Thymus (tissue), 11 donors: ENCODE measurements around the gene NLGN1. TPM values are rescaled to one million over a fixed set of nuclear protein-coding genes. Genes with fewer than 3 reads are reported as not detected.

Experiments
- DNase-seq, 9 donors: peaks; one replicate each; pipeline ENCODE4 v3.0.0-alpha.2; 2013; ENCODE audit warnings: low spot score in 9 of 9, low read depth in 6 of 9, missing footprints in 1 of 9
- H3K27ac ChIP-seq, 2 donors: one replicate each; pipeline ENCODE4 v1.5.1; 2013; ENCODE audit warnings: control low read depth in 1 of 2, low read depth in 1 of 2, low read length in 1 of 2, mild to moderate bottlenecking in 1 of 2, moderate library complexity in 1 of 2
- H3K27me3 ChIP-seq, 2 donors: one replicate each; pipeline ENCODE4 v1.5.1; 2013; ENCODE audit warnings: low read length in 1 of 2; ENCODE audit not compliant: control insufficient read depth in 2 of 2, insufficient read depth in 1 of 2
- H3K36me3 ChIP-seq, 2 donors: one replicate each; pipeline ENCODE4 v1.5.1; 2013; ENCODE audit warnings: low read length in 1 of 2, mild to moderate bottlenecking in 1 of 2, moderate library complexity in 1 of 2; ENCODE audit not compliant: control insufficient read depth in 2 of 2, insufficient read depth in 2 of 2
- H3K4me1 ChIP-seq, 2 donors: one replicate each; pipeline ENCODE4 v1.5.1; 2013; ENCODE audit warnings: low read length in 2 of 2; ENCODE audit not compliant: control insufficient read depth in 2 of 2, insufficient read depth in 2 of 2
- H3K4me3 ChIP-seq, 2 donors: one replicate each; pipeline ENCODE4 v1.5.1; 2013; ENCODE audit warnings: low read length in 2 of 2, control low read depth in 1 of 2, mild to moderate bottlenecking in 1 of 2
- H3K9me3 ChIP-seq, 2 donors: one replicate each; pipeline ENCODE4 v1.5.1; 2013; ENCODE audit warnings: low read length in 1 of 2, mild to moderate bottlenecking in 1 of 2; ENCODE audit not compliant: control insufficient read depth in 2 of 2, insufficient read depth in 1 of 2
- WGBS: extraction: QIAGEN DNeasy Blood & Tissue Kit; methylation state at CpG from one replicate; pipeline ENCODE4 v1.1.7; 2013; 5-methylcytosine and 5-hydroxymethylcytosine counted together
- polyA plus RNA-seq: library from polyadenylated mRNA; stranded (reverse); fragments of 200-250 nt; gene quantifications from one replicate; pipeline ENCODE4 v1.2.3, GENCODE V29; 2013
- total RNA-seq: library from RNA; stranded (reverse); fragments of 120-200 nt; gene quantifications from one replicate; pipeline ENCODE4 v1.2.4, GENCODE V29; 2013
- donor health status: healthy.

NLGN1 gene
- total and polyA plus RNA-seq, 2 donors = 0.16 to 0.90 TPM

DNA sequence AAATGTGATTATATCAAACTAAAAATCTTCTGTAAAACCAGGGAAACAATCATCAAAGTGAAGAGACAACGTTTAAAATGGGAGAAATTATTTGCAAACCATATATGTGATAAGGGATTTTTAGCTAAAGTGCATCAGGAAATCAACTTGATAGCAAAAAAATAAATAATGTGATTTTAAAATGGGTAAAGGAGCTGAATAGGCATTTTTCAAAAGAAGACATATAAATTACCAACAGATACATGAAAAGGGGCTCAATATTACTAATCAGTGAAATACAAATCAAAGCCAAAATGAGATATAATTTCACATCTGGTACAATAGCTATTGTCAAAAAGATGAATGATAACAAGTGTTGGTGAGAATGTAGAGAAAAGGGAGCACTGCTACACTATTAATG lies 924.0 kb downstream of the NLGN1 start:
- Histone ChIP-seq H3K27me3 (no peaks in the 10 kb centered on the region), H3K9me3 (no peaks in the 10 kb centered on the region), H3K4me1 (no peaks in the 10 kb centered on the region), H3K4me3 (no peak overlapping the region), H3K27ac (no peak overlapping the region), H3K36me3 (no peaks in the 10 kb centered on the region)
- no peak for DNase-seq
- WGBS = 83% methylated on average over 1 of the region's 1 CpG

GRCh38 chr3:174322789-174323188 lies 925.2 kb downstream of the NLGN1 start:
- Histone ChIP-seq H3K27me3 (no peaks in the 10 kb centered on the region), H3K27ac (no peak overlapping the region), H3K36me3 (no peaks in the 10 kb centered on the region), H3K9me3 (no peaks in the 10 kb centered on the region), H3K4me1 (no peaks in the 10 kb centered on the region), H3K4me3 (no peak overlapping the region)
- WGBS = 97% methylated on average over 2 of the region's 2 CpGs
- DNase-seq = no peak

- H3K4me3 ChIP-seq = no peak overlapping the region
- H3K9me3 ChIP-seq = no peaks in the 10 kb centered on the region
- H3K27me3 ChIP-seq = no peaks in the 10 kb centered on the region
- no peaks in the 10 kb centered on the region for H3K36me3 ChIP-seq
- no peak for DNase-seq
- no peaks in the 10 kb centered on the region for H3K4me1 ChIP-seq
- WGBS = over 99% methylated on average over 3 of the region's 3 CpGs
- H3K27ac ChIP-seq = no peak overlapping the region
Observed at GRCh38 chr3:174325171-174325570, 927.6 kb downstream of the NLGN1 start.

GRCh38 chr3:174325834-174326700 lies 928.5 kb downstream of the NLGN1 start:
- 85% methylated on average over 7 of the region's 7 CpGs for WGBS
- H3K4me3 ChIP-seq = no peak overlapping the region
- no peaks in the 10 kb centered on the region for H3K27me3 ChIP-seq
- H3K27ac ChIP-seq = no peak overlapping the region
- H3K9me3 ChIP-seq = no peaks in the 10 kb centered on the region
- no peaks in the 10 kb centered on the region for H3K4me1 ChIP-seq
- DNase-seq = no peak
- H3K36me3 ChIP-seq = no peaks in the 10 kb centered on the region

DNA sequence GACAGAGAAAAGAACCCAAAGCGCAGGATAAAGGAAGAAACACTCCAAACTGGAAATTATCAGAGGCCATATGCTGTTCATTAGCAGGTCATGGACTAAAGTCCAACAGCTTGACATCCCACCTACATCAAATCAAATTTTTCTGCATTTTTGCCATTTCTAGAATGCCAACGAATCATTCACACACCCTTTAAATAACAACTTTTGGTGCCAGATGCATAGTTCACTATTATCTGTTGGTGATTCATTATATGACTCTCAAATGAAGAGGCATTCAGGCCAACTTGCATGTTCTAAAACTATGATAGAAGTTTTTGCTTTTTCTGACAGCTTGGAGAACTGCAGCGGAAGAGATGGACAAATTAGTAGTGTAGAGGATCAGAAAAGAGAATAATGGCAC lies 931.8 kb downstream of the NLGN1 start:
- no peak for DNase-seq
- 96% methylated on average over 3 of the region's 3 CpGs for WGBS
- Histone ChIP-seq H3K27ac (no peak overlapping the region), H3K4me3 (no peak overlapping the region), H3K27me3 (no peaks in the 10 kb centered on the region), H3K4me1 (no peaks in the 10 kb centered on the region), H3K36me3 (no peaks in the 10 kb centered on the region), H3K9me3 (no peaks in the 10 kb centered on the region)

GRCh38 chr3:174330303-174330702 lies 932.8 kb downstream of the NLGN1 start:
- Histone ChIP-seq H3K27ac (no peak overlapping the region), H3K4me1 (no peaks in the 10 kb centered on the region), H3K9me3 (no peaks in the 10 kb centered on the region), H3K27me3 (no peaks in the 10 kb centered on the region), H3K4me3 (no peak overlapping the region), H3K36me3 (no peaks in the 10 kb centered on the region)
- DNase-seq = no peak

DNA sequence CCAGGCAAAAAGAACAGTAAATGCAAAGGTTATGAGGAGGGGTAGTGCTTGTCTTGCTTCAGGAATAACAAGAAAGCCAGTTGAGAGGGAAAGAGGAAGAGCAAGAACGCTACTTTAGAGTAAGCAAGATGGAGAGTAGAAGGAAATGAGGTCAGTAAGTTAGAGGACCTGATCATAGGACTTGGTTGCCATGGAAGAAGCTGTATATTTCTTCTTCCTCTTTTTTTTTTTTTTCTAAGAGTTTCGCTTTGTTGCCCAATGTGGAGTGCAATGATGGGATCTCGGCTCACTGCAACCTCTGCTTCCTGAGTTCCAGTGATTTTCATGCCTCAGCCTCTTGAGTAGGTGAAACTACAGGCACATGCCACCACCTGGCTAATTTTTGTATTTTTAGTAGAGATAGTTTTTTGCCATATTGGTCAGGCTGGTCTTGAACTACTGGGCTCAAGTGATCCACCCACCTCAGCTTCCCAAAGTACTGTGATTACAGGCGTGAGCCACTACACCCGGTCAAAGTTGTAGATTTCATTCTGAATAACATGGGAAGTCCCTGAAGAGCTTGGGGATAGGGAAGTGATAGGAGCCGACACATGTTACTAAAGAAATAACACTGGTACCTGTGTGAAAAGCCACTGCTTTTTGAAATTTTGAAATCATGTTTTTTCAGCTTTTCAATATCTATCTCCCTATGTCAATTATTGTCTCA lies 933.7 kb downstream of the NLGN1 start:
- Histone ChIP-seq H3K36me3 (no peaks in the 10 kb centered on the region), H3K27me3 (no peaks in the 10 kb centered on the region), H3K27ac (no peak overlapping the region), H3K4me3 (no peak overlapping the region), H3K9me3 (no peaks in the 10 kb centered on the region), H3K4me1 (no peaks in the 10 kb centered on the region)
- DNase-seq = no peak
- 91% methylated on average over 6 of the region's 6 CpGs for WGBS

- 89% methylated on average over 2 of the region's 2 CpGs for WGBS
Observed at GRCh38 chr3:174332391-174332790, 934.8 kb downstream of the NLGN1 start.

DNA sequence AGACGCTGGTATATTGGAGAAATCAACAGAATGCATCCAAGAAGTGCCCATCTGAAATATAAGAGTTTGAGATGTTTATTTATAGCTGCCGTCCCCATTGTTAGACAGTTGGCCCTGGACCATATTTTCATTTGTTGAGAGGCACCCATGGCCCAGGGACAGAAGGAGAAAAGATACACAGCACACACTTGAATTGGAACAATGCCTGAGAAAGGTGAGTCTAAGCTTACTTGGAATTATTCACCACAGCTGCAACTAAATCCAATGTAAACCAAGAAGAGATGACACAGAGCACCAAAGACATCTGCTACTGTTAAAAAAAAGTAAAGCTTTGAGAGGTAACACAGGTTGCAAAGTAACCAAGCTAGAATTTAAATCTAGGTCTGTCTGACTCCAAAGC lies 936.1 kb downstream of the NLGN1 start:
- Histone ChIP-seq H3K27ac (no peak overlapping the region), H3K9me3 (no peaks in the 10 kb centered on the region), H3K36me3 (no peaks in the 10 kb centered on the region), H3K4me1 (no peaks in the 10 kb centered on the region), H3K27me3 (no peaks in the 10 kb centered on the region), H3K4me3 (no peak overlapping the region)
- DNase-seq = no peak
- 90% methylated on average over 2 of the region's 2 CpGs for WGBS

More at GRCh38 chr3:174332391-174332790, 934.8 kb downstream of the NLGN1 start:
- no peaks in the 10 kb centered on the region for H3K27me3 ChIP-seq
- no peaks in the 10 kb centered on the region for H3K36me3 ChIP-seq
- H3K4me1 ChIP-seq = no peaks in the 10 kb centered on the region
- no peak overlapping the region for H3K27ac ChIP-seq
- no peak overlapping the region for H3K4me3 ChIP-seq
- H3K9me3 ChIP-seq = no peaks in the 10 kb centered on the region
- DNase-seq = no peak
